AG09309 (cell line): ENCODE data around the gene FKBP1A.
A peak's percentile ranks its signal among the peaks of the same experiment; 100 is the strongest.

Experiments used
- DNase-seq: peaks from one replicate; pipeline ENCODE4 v3.0.0-alpha.2; 2010; ENCODE audit warnings: low read depth
- H3K4me3 ChIP-seq: 2 replicates; pipeline ENCODE4 v1.5.1; 2011; ENCODE audit warnings: mild to moderate bottlenecking, low read depth, low read length, moderate library complexity; ENCODE audit not compliant: control insufficient read depth
- CTCF ChIP-seq: IDR thresholded peaks from 2 replicates; pipeline ENCODE4 v1.5.1; 2011; ENCODE audit warnings: mild to moderate bottlenecking, low read depth, low read length, inconsistent platforms; ENCODE audit not compliant: insufficient read depth, control insufficient read depth; ENCODE audit errors: missing control alignments

The FKBP1A gene

DNA sequence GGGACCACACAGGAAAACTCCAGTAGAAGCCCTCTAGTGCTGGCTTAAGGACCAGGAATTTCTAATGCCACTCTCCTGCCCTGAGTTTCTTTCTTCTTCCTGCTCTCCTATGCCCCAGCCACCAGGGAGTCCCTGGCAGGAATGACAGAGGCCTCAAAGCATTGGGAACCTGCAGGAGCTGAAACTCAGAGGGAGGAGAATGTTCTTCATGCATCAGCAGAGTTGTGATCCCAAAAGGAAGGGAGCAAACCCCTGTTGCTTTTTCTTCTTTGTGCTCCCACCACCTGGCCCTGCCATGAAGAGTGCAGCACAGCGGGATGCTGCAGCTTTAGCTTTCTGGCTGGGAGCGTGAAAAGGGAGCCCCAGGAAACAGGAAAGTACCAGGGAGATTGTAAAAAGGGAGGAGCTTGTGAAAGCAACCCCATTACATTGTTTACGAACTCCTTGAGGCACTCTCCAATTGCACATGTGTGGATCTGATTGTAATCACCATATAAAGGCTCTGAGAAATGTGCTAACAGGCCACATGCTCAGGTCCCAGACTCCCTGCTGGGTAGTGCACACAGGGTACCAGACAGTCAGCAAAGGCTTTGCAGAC lies 34.7 kb upstream of the FKBP1A start:
- peak; percentile 0 for TF ChIP-seq CTCF
- H3K4me3 ChIP-seq, result no peak overlapping the region
- DNase-seq, result no peak

DNA sequence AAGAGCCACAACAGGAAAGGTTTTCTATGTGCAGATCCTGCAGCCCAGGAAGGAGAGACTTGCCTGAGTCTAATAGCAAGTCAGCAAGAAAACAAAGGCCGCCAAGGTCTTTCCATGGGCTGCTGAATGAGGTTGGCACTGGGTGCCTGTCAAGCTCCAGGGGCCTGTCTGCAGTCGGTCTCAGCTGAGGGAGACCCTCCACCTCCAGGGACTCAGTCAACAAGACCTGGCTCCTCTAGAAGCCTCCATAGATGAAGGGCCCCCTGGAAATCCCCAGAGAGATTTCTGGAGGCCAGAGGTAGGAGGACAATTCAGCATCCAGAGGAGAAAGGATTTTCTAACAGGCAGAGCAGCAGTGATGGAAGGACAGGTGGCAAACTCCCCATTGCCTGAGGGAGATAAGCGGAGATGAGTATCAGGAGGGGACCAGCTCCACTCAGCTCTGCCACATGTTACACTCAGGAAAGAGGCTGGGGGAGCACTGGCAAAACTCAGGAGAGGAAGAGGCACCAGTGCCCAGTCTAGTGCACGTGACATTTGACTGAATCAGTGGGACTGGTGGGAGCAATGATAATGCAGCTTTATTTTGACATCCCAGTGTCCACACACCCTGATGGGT lies 33.5 kb upstream of the FKBP1A start:
- DNase-seq, result no peak
- TF ChIP-seq CTCF, result no peak
- no peak overlapping the region for H3K4me3 ChIP-seq

DNA sequence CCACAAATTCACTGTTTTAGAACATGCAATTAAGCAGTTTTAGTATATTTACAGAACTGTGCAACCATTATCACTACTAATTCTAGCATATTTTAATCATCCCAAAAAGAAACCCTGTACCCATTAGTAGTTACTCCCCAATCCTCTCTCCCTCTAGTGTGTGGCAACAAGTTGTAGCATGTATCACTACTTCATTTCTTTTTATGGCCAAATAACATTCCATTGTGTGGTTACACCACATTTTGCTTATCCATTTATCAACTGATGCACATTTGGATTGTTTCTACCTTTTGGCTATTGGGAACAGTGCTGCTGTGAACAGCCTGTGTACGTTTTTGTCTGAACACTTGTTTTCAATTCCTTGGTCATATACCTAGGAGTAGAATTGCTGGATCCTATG lies 31.5 kb upstream of the FKBP1A start:
- DNase-seq, result no peak

GRCh38 chr20:1423625-1424106 lies 30.8 kb upstream of the FKBP1A start:
- DNase-seq, result no peak
- no peak overlapping the region for H3K4me3 ChIP-seq
- TF ChIP-seq CTCF, result no peak

More for the DNA sequence above, 31.5 kb upstream of the FKBP1A start:
- H3K4me3 ChIP-seq, result no peak overlapping the region
- no peak for TF ChIP-seq CTCF

DNA sequence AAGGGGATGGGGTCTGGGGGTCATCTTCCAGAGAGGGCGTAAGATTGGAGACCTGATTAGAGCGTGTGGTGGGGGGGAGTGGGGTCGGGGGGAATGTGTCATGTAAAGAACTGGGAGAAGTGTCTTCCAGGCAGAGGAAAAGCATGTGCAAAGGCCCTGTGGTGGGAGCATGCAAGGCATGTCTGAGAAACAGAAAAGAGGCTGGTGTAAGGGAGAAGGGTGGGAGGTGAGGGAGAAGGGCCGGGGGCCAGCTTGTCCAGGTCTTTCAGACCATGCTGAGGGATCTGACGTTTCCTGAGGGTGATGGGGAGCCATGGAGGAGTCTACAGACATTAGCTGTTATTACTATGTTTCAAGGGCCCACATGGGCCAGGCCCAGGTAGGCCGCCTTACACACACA lies 30.4 kb upstream of the FKBP1A start:
- no peak for DNase-seq
- H3K4me3 ChIP-seq, result no peak overlapping the region
- TF ChIP-seq CTCF, result no peak

DNA sequence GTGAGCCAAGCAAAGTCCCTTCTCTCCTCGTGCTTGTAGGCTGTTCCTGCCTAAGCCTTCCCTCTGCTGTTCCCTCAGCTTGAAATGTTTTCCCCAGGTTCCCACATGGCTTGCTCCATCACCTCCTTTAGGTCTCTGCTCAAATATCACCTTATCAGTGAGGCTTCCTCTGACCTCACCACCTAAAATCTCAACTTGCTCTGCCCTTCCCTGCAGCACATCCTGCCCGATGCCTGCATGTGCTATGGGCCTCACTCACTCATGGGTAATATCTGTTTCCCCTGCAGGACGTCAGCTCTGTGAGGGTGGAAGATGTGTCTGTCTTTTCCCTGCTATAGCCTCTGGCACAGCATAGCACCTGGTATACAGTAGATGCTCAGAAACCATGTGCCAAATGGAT lies 29.9 kb upstream of the FKBP1A start:
- no peak for TF ChIP-seq CTCF
- DNase-seq, result no peak
- H3K4me3 ChIP-seq, result no peak overlapping the region
